Endothelial cell of umbilical vein (primary cell): ENCODE data around the gene NGFR. TPM values are rescaled to one million over a fixed set of nuclear protein-coding genes. Genes with fewer than 3 reads are reported as not detected.

ENCODE experiments used
- BruUV-seq: library from RNA; stranded (reverse); fragments of 400-500 nt; replicated peaks from 2 replicates; lab custom pipeline; 2021; lab: Mats Ljungman, UMichigan
- CTCF ChIA-PET: fragments of 300-600, 350-600 bp; sonication (Branson Sonifier 250); formaldehyde crosslinking; loops from one replicate; lab custom pipeline; 2021; ENCODE audit warnings: antibody characterized with exemption, inconsistent platforms; lab: Charles Lee
- POLR2A ChIA-PET: fragments of 300-600, 350-600 bp; sonication (Branson Sonifier 250); formaldehyde crosslinking; loops from one replicate; lab custom pipeline; 2021; ENCODE audit warnings: antibody characterized with exemption, inconsistent platforms; lab: Charles Lee
- DNase-seq: peaks from one replicate; pipeline ENCODE4 v3.0.0-alpha.2; 2011; ENCODE audit warnings: low read depth, low spot score
- FAIRE-seq: peaks from 2 replicates; lab custom pipeline; 2011; peaks lifted over from hg19 to GRCh38; lab: Jason Lieb, UNC
- H2AFZ ChIP-seq: 2 replicates; pipeline ENCODE4 v1.6.0; 2012; ENCODE audit warnings: low read depth, low read length, control low read depth, inconsistent platforms
- H3K27ac ChIP-seq: 2 replicates; pipeline ENCODE4 v1.5.1; 2011; ENCODE audit warnings: low read depth, mild to moderate bottlenecking, control low read depth, low read length, moderate library complexity; ENCODE audit not compliant: insufficient read depth
- H3K27me3 ChIP-seq, 2 experiments: 2 replicates each; pipeline versions ENCODE4 v1.6.0 to v1.6.1; 2011; ENCODE audit warnings: low read length in 2 of 2, mixed read lengths in 1 of 2; ENCODE audit not compliant: control insufficient read depth in 2 of 2, insufficient read depth in 2 of 2
- H3K36me3 ChIP-seq, 2 experiments: 2 replicates in 1 of 2; 3 replicates in 1 of 2; pipeline ENCODE4 v1.5.1; 2011; ENCODE audit warnings: low read length in 2 of 2, mild to moderate bottlenecking in 1 of 2, moderate library complexity in 1 of 2; ENCODE audit not compliant: control insufficient read depth in 2 of 2, insufficient read depth in 2 of 2; ENCODE audit errors: extremely low read depth in 1 of 2
- H3K4me1 ChIP-seq: 3 replicates; pipeline ENCODE4 v1.5.1; 2011; ENCODE audit warnings: mild to moderate bottlenecking, low read length; ENCODE audit not compliant: control insufficient read depth, insufficient read depth; ENCODE audit errors: extremely low read depth
- H3K4me2 ChIP-seq: 2 replicates; pipeline ENCODE4 v1.6.1; 2011; ENCODE audit warnings: low read length, control low read depth, mixed read lengths; ENCODE audit not compliant: insufficient read depth
- H3K4me3 ChIP-seq, 3 experiments: fragments of 200-600 bp in 1 of 3; sonication (generic), shearing (Covaris generic) in 1 of 3; replicated peaks in 1 of 3; 2 replicates each; pipeline ENCODE4 v1.5.1; 2011 to 2016; ENCODE audit warnings: control low read depth in 3 of 3, low read length in 3 of 3, mild to moderate bottlenecking in 2 of 3, inconsistent platforms in 1 of 3, low read depth in 1 of 3, moderate library complexity in 1 of 3; ENCODE audit not compliant: insufficient read depth in 1 of 3
- H3K79me2 ChIP-seq: 2 replicates; pipeline ENCODE4 v1.6.0; 2012; ENCODE audit warnings: low read length, inconsistent platforms; ENCODE audit not compliant: control insufficient read depth, insufficient read depth
- H3K9ac ChIP-seq: replicated peaks from 2 replicates; pipeline ENCODE3; 2011; ENCODE audit warnings: low read length, control low read depth; ENCODE audit not compliant: insufficient read depth; ENCODE audit errors: extremely low read depth
- H3K9me1 ChIP-seq: replicated peaks from 3 replicates; pipeline ENCODE4 v1.6.0; 2011; ENCODE audit warnings: mild to moderate bottlenecking, low read length; ENCODE audit not compliant: control insufficient read depth, insufficient read depth; ENCODE audit errors: extremely low read depth
- H3K9me3 ChIP-seq: replicated peaks from 2 replicates; pipeline ENCODE4 v1.5.1; 2012; ENCODE audit warnings: low read length, inconsistent platforms; ENCODE audit not compliant: control insufficient read depth, insufficient read depth
- H4K20me1 ChIP-seq: replicated peaks from 2 replicates; pipeline ENCODE3; 2011; ENCODE audit warnings: mild to moderate bottlenecking, low read length; ENCODE audit not compliant: control insufficient read depth, insufficient read depth; ENCODE audit errors: extremely low read depth
- FOS ChIP-seq: IDR thresholded peaks from 2 replicates; pipeline ENCODE4 v1.6.1; 2011; ENCODE audit warnings: mild to moderate bottlenecking, low read length, moderate library complexity, borderline replicate concordance; ENCODE audit not compliant: insufficient read depth
- GATA2 ChIP-seq: IDR thresholded peaks from 2 replicates; pipeline ENCODE4 v1.7.0; 2011; ENCODE audit warnings: low read depth, mild to moderate bottlenecking, moderate library complexity, mixed read lengths, low read length; ENCODE audit not compliant: insufficient read length, insufficient read depth
- JUN ChIP-seq: IDR thresholded peaks from 2 replicates; pipeline ENCODE4 v1.6.1; 2011; ENCODE audit warnings: borderline replicate concordance, low read depth; ENCODE audit not compliant: insufficient read length, insufficient read depth
- MYC ChIP-seq: IDR thresholded peaks from one replicate; pipeline ENCODE4 v1.6.1; 2011; ENCODE audit warnings: mild to moderate bottlenecking, low read depth, low read length
- POLR2A ChIP-seq: IDR thresholded peaks from 2 replicates; pipeline ENCODE4 v1.6.1; 2012; ENCODE audit warnings: low read depth, mild to moderate bottlenecking, control low read depth, low read length
- POLR2AphosphoS5 ChIP-seq: IDR thresholded peaks from 2 replicates; pipeline ENCODE4 v1.6.1; 2012; ENCODE audit warnings: low read depth, mild to moderate bottlenecking, control low read depth, low read length, moderate library complexity; ENCODE audit not compliant: insufficient read depth
- dilution Hi-C: fragments of 300-500 bp; cut with MboI; formaldehyde crosslinking; loops from one replicate; pipeline ENCODE4 v1.15.0; 2019; ENCODE audit warnings: low sequenced_read_pairs; ENCODE audit not compliant: extremely low pct_ligation_motif_present
- intact Hi-C: fragments of 100-400 bp; cut with micrococcal nuclease; formaldehyde crosslinking; loops from one replicate; pipeline ENCODE4 v1.10.0; 2022
- polyA plus RNA-seq, 4 experiments: library from polyadenylated mRNA; depleted of rRNA in 3 of 4; stranded (reverse) in 3 of 4; unstranded in 1 of 4; fragments of >200 nt; gene quantifications; 2 replicates each; pipeline versions ENCODE4 v1.2.1 to v1.2.3, GENCODE V29; 2011 to 2012; ENCODE audit warnings: missing spikeins in 1 of 4
- total RNA-seq: library from RNA; stranded (reverse); gene quantifications from 2 replicates; pipeline ENCODE4 v1.2.3, GENCODE V29; 2021
- TF ChIP-seq, protein P1 (sequence below), 2 donors: IDR thresholded peaks; 1 replicate in 1 of 2; 2 replicates in 1 of 2; pipeline ENCODE4 v1.5.1; 2011; ENCODE audit warnings: low read length in 2 of 2, mild to moderate bottlenecking in 2 of 2, moderate library complexity in 2 of 2, control low read depth in 1 of 2, inconsistent platforms in 1 of 2, low read depth in 1 of 2; ENCODE audit not compliant: insufficient read depth in 1 of 2; ENCODE audit errors: extremely low read depth in 1 of 2

Gene NGFR
- total and polyA plus RNA-seq, 2 donors (not counting 3 experiments of a cell fraction or from before 2014, with no cell fraction given) = not detected

DNA sequence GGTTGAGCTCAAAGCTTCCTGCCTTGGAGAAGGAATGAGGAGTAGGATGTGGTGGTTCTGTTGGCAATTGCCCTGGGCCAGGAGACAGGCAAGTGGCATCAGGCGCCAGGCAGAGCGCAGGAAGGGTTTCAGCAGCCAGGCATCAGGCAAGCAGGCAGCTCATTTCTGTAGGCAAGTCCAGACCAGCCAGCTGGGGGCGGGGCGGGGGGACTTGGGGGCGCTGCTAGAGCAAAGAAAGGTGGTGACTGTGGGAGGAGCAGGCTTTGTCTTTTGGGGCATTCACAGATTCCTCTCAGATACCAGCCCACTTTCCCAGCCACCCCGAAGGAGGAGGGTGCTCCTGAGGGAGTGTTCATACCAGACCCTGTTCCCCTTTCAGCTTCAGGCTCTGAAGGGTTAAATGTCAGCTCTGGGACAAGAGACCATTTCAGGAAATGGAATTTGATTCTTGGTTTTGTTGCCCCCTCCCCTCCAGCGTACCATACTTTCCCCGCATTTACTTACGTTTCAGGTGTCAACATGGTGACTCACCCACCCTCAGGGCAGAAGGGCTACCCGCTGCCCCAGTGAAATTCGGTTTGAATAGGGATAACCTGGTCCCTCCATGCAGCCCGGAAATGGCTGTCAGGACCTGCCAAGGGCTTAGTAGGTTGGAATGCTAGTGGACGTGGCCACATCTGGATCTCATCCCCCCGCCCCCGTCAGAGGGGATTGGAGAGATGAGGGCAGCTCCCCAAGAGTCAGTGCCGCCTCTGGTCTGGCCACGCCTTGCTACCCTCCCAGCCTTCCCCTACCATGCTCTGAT is 13.2 kb downstream of the NGFR start:
- H3K27me3 ChIP-seq = peaks cover 9 to 10% of the 10 kb centered on the region in 2 experiments
- no peaks in the 10 kb centered on the region for H3K36me3 ChIP-seq
- no TSS peak for BruUV-seq
- intact Hi-C loops = no loop called here
- DNase-seq (no peak), FAIRE-seq (no peak)
- dilution Hi-C loops = no loop called here
- no peak for TF ChIP-seq MYC
- no peak for TF ChIP-seq POLR2AphosphoS5
- TF ChIP-seq POLR2A = no peak
- TF ChIP-seq JUN = no peak
- TF ChIP-seq, protein P1, sequence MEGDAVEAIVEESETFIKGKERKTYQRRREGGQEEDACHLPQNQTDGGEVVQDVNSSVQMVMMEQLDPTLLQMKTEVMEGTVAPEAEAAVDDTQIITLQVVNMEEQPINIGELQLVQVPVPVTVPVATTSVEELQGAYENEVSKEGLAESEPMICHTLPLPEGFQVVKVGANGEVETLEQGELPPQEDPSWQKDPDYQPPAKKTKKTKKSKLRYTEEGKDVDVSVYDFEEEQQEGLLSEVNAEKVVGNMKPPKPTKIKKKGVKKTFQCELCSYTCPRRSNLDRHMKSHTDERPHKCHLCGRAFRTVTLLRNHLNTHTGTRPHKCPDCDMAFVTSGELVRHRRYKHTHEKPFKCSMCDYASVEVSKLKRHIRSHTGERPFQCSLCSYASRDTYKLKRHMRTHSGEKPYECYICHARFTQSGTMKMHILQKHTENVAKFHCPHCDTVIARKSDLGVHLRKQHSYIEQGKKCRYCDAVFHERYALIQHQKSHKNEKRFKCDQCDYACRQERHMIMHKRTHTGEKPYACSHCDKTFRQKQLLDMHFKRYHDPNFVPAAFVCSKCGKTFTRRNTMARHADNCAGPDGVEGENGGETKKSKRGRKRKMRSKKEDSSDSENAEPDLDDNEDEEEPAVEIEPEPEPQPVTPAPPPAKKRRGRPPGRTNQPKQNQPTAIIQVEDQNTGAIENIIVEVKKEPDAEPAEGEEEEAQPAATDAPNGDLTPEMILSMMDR (IDR thresholded peaks at IDR 0.05; ENCODE audit: extremely low read depth in 1 of 2, insufficient read depth in 1 of 2, low read depth in 1 of 2, low read length in 2 of 2) = no peak
- TF ChIP-seq FOS = no peak
- TF ChIP-seq GATA2 = no peak
- no peaks in the 10 kb centered on the region for H3K9me3 ChIP-seq
- ChIA-PET CTCF (interaction anchor here (1.0 to 5.3 kb wide), 6 partner anchors 11 to 73 kb away, joined by 3 to 30 read pairs (median 6); partner anchors contain the start of gene NGFR), POLR2A (no interaction called here)
- no peak overlapping the region for H2AFZ ChIP-seq
- no peak overlapping the region for H3K4me3 ChIP-seq
- H3K79me2 ChIP-seq = no peaks in the 10 kb centered on the region
- no peak overlapping the region for H3K4me2 ChIP-seq
- no peak overlapping the region for H3K9ac ChIP-seq
- H3K9me1 ChIP-seq = no peaks in the 10 kb centered on the region
- H3K27ac ChIP-seq = no peak overlapping the region
- no peaks in the 10 kb centered on the region for H3K4me1 ChIP-seq
- no peaks in the 10 kb centered on the region for H4K20me1 ChIP-seq
